ENCODE measurements around the gene NEK4.

NEK4 gene

GRCh38 chr3:52798376-52798977 lies 27.7 kb upstream of the NEK4 start:
- Histone ChIP-seq H3K36me3 (ENCODE audit: control insufficient read depth, insufficient read depth, low read length) (no peaks in the 10 kb centered on the region), H3K27me3 (replicated peaks; ENCODE audit: control insufficient read depth, insufficient read depth, low read length) (no peaks in the 10 kb centered on the region), H3K4me3 (replicated peaks; ENCODE audit: low read depth, low read length) (no peak overlapping the region)
- no peak for TF ChIP-seq CTCF (IDR thresholded peaks at IDR 0.05; ENCODE audit: insufficient read depth, low read length, poor library complexity, severe bottlenecking)
- no peak for DNase-seq (ENCODE audit: extremely low read depth, insufficient read length)

GRCh38 chr3:52796411-52796810 lies 25.7 kb upstream of the NEK4 start:
- Histone ChIP-seq H3K27me3 (replicated peaks; ENCODE audit: control insufficient read depth, insufficient read depth, low read length) (no peaks in the 10 kb centered on the region; the same call in 1 of the 2 replicates), H3K4me3 (replicated peaks; ENCODE audit: low read depth, low read length) (no peak overlapping the region), H3K36me3 (ENCODE audit: control insufficient read depth, insufficient read depth, low read length) (no peaks in the 10 kb centered on the region)
- TF ChIP-seq CTCF (IDR thresholded peaks at IDR 0.05; ENCODE audit: insufficient read depth, low read length, poor library complexity, severe bottlenecking): no peak
- DNase-seq (ENCODE audit: extremely low read depth, insufficient read length): no peak

- H3K4me3 ChIP-seq (replicated peaks; ENCODE audit: low read depth, low read length): no peak overlapping the region
- H3K36me3 ChIP-seq (ENCODE audit: control insufficient read depth, insufficient read depth, low read length): no peaks in the 10 kb centered on the region
- no peak for TF ChIP-seq CTCF (IDR thresholded peaks at IDR 0.05; ENCODE audit: insufficient read depth, low read length, poor library complexity, severe bottlenecking)
- H3K27me3 ChIP-seq (replicated peaks; ENCODE audit: control insufficient read depth, insufficient read depth, low read length): no peaks in the 10 kb centered on the region; the same call in 1 of the 2 replicates
- DNase-seq (ENCODE audit: extremely low read depth, insufficient read length): no peak
Observed at GRCh38 chr3:52795298-52795900, 24.7 kb upstream of the NEK4 start.

GRCh38 chr3:52794612-52795099 lies 23.9 kb upstream of the NEK4 start, which contains the start of gene ITIH3:
TSS of gene ITIH3 (plus strand) at chr3:52794796. CDS start at chr3:52794804, 8 bp downstream.
- H3K27me3 ChIP-seq (replicated peaks; ENCODE audit: control insufficient read depth, insufficient read depth, low read length): no peaks in the 10 kb centered on the region; the same call in 1 of the 2 replicates
- no peak within 1 kb of the TSS for H3K4me3 ChIP-seq (replicated peaks; ENCODE audit: low read depth, low read length)
- no peaks in the 10 kb centered on the region for H3K36me3 ChIP-seq (ENCODE audit: control insufficient read depth, insufficient read depth, low read length)
- TF ChIP-seq CTCF (IDR thresholded peaks at IDR 0.05; ENCODE audit: insufficient read depth, low read length, poor library complexity, severe bottlenecking): no peak
- DNase-seq (ENCODE audit: extremely low read depth, insufficient read length): no peak

GRCh38 chr3:52793702-52794611 lies 23.2 kb upstream of the NEK4 start:
- H3K4me3 ChIP-seq (replicated peaks; ENCODE audit: low read depth, low read length): no peak overlapping the region

More at GRCh38 chr3:52793702-52794611, 23.2 kb upstream of the NEK4 start:
- H3K36me3 ChIP-seq (ENCODE audit: control insufficient read depth, insufficient read depth, low read length): no peaks in the 10 kb centered on the region
- DNase-seq (ENCODE audit: extremely low read depth, insufficient read length): no peak
- TF ChIP-seq CTCF (IDR thresholded peaks at IDR 0.05; ENCODE audit: insufficient read depth, low read length, poor library complexity, severe bottlenecking): no peak
- H3K27me3 ChIP-seq (replicated peaks; ENCODE audit: control insufficient read depth, insufficient read depth, low read length): no peaks in the 10 kb centered on the region; the same call in 1 of the 2 replicates
